Osteoblast (primary cell): ENCODE results near the gene CBFA2T3. TPM values are rescaled to one million over a fixed set of nuclear protein-coding genes. Genes with fewer than 3 reads are reported as not detected.

Experiments
- DNase-seq: peaks from one replicate; pipeline ENCODE4 v3.0.0; 2011; ENCODE audit warnings: low spot score, mixed read lengths; ENCODE audit not compliant: insufficient read length; ENCODE audit errors: missing footprints
- H2AFZ ChIP-seq: 2 replicates; pipeline ENCODE4 v1.6.0; 2011; ENCODE audit warnings: mild to moderate bottlenecking, low read length
- H3K27ac ChIP-seq: 2 replicates; pipeline ENCODE4 v1.5.1; 2011; ENCODE audit warnings: mild to moderate bottlenecking, low read depth, low read length, moderate library complexity
- H3K27me3 ChIP-seq: 2 replicates; pipeline ENCODE4 v1.6.0; 2012; ENCODE audit warnings: mild to moderate bottlenecking, control low read depth, inconsistent platforms, low read length, moderate library complexity; ENCODE audit not compliant: insufficient read depth
- H3K36me3 ChIP-seq: 2 replicates; pipeline ENCODE4 v1.5.1; 2011; ENCODE audit warnings: mild to moderate bottlenecking, low read length, control low read depth, moderate library complexity; ENCODE audit not compliant: insufficient read depth
- H3K4me1 ChIP-seq: 2 replicates; pipeline ENCODE4 v1.5.1; 2011; ENCODE audit warnings: mild to moderate bottlenecking, low read length, control low read depth, moderate library complexity; ENCODE audit not compliant: insufficient read depth
- H3K4me2 ChIP-seq: 2 replicates; pipeline ENCODE4 v1.6.0; 2011; ENCODE audit warnings: mild to moderate bottlenecking, low read length; ENCODE audit not compliant: insufficient read depth
- H3K4me3 ChIP-seq: fragments of 200-600 bp; sonication (generic); 3 replicates; pipeline ENCODE4 v1.5.1; 2012; ENCODE audit warnings: mild to moderate bottlenecking, low read length, inconsistent platforms; ENCODE audit not compliant: insufficient read depth
- H3K79me2 ChIP-seq: 2 replicates; pipeline ENCODE4 v1.6.0; 2012; ENCODE audit warnings: mild to moderate bottlenecking, low read length, control low read depth, inconsistent platforms; ENCODE audit not compliant: insufficient read depth
- H3K9me3 ChIP-seq: 2 replicates; pipeline ENCODE4 v1.5.1; 2011; ENCODE audit warnings: low read depth, low read length, control low read depth
- H4K20me1 ChIP-seq: 2 replicates; pipeline ENCODE4 v1.6.0; 2012; ENCODE audit warnings: mild to moderate bottlenecking, low read length, control low read depth; ENCODE audit not compliant: insufficient read depth
- CTCF ChIP-seq: IDR thresholded peaks from 2 replicates; pipeline ENCODE4 v1.5.1; 2011; ENCODE audit warnings: mild to moderate bottlenecking, low read depth, low read length, moderate library complexity; ENCODE audit errors: extremely low read depth
- total RNA-seq: library from RNA; depleted of rRNA; stranded (reverse); fragments of >200 nt; gene quantifications from 2 replicates; pipeline ENCODE4 v1.2.3, GENCODE V29; 2012

The CBFA2T3 gene
- total RNA-seq, 1 donor = not detected

GRCh38 chr16:88901718-88902337 lies 75.2 kb downstream of the CBFA2T3 start:
- TF ChIP-seq CTCF = no peak
- no peaks in the 10 kb centered on the region for H4K20me1 ChIP-seq
- no peak overlapping the region for H3K4me2 ChIP-seq
- H3K27me3 ChIP-seq = peaks cover 8% of the 10 kb centered on the region
- no peaks in the 10 kb centered on the region for H3K4me1 ChIP-seq
- H3K36me3 ChIP-seq = no peaks in the 10 kb centered on the region
- no peak overlapping the region for H2AFZ ChIP-seq
- no peak overlapping the region for H3K27ac ChIP-seq
- H3K9me3 ChIP-seq = no peaks in the 10 kb centered on the region
- no peaks in the 10 kb centered on the region for H3K79me2 ChIP-seq
- no peak for DNase-seq
- no peak overlapping the region for H3K4me3 ChIP-seq

- no peaks in the 10 kb centered on the region for H4K20me1 ChIP-seq
- H3K4me3 ChIP-seq = no peak overlapping the region
- TF ChIP-seq CTCF = no peak
- H3K79me2 ChIP-seq = no peaks in the 10 kb centered on the region
- no peak for DNase-seq
- H3K9me3 ChIP-seq = no peaks in the 10 kb centered on the region
- no peak overlapping the region for H2AFZ ChIP-seq
- no peaks in the 10 kb centered on the region for H3K4me1 ChIP-seq
- H3K27me3 ChIP-seq = peaks cover 8% of the 10 kb centered on the region
- no peak overlapping the region for H3K4me2 ChIP-seq
- no peak overlapping the region for H3K27ac ChIP-seq
- no peaks in the 10 kb centered on the region for H3K36me3 ChIP-seq
Measured at GRCh38 chr16:88900662-88901052, 76.3 kb downstream of the CBFA2T3 start.

GRCh38 chr16:88899901-88900661 lies 76.9 kb downstream of the CBFA2T3 start:
- no peak for TF ChIP-seq CTCF
- Histone ChIP-seq H3K4me2 (no peak overlapping the region), H3K4me3 (no peak overlapping the region), H3K27me3 (peaks cover 8% of the 10 kb centered on the region), H3K9me3 (no peaks in the 10 kb centered on the region), H3K79me2 (no peaks in the 10 kb centered on the region), H3K36me3 (no peaks in the 10 kb centered on the region), H3K27ac (no peak overlapping the region), H2AFZ (no peak overlapping the region), H4K20me1 (no peaks in the 10 kb centered on the region), H3K4me1 (no peaks in the 10 kb centered on the region)
- DNase-seq = no peak

GRCh38 chr16:88897696-88898425 lies 79.1 kb downstream of the CBFA2T3 start:
- Histone ChIP-seq H3K27me3 (peaks cover 8% of the 10 kb centered on the region), H3K27ac (no peak overlapping the region), H3K4me3 (no peak overlapping the region), H2AFZ (no peak overlapping the region), H4K20me1 (no peaks in the 10 kb centered on the region), H3K9me3 (no peaks in the 10 kb centered on the region), H3K4me1 (no peaks in the 10 kb centered on the region), H3K4me2 (no peak overlapping the region), H3K79me2 (no peaks in the 10 kb centered on the region), H3K36me3 (no peaks in the 10 kb centered on the region)
- TF ChIP-seq CTCF = no peak
- DNase-seq = no peak
